WTC11 (cell line): Measurements from ENCODE around the gene TMEM62. TPM values are rescaled to one million over a fixed set of nuclear protein-coding genes. Genes with fewer than 3 reads are reported as not detected.

Experiments used
- ATAC-seq: fragments of 200-7000 bp; cut with Tn5 transposase; 2 replicates; pipeline ENCODE4 v1.10.0; 2021; ENCODE audit warnings: mild to moderate bottlenecking, moderate library complexity
- CTCF ChIA-PET: fragments of 300-600 bp; sonication (Branson Sonifier 250); formaldehyde crosslinking; loops from one replicate; lab custom pipeline; 2021; ENCODE audit warnings: antibody characterized with exemption; lab: Charles Lee
- POLR2A ChIA-PET: fragments of 350-600 bp; sonication (Branson Sonifier 250); formaldehyde crosslinking; loops from one replicate; lab custom pipeline; 2021; ENCODE audit warnings: antibody characterized with exemption; lab: Charles Lee
- DNase-seq: peaks from one replicate; pipeline ENCODE4 v3.0.0; 2021; ENCODE audit warnings: low spot score
- H3K27ac Mint-ChIP-seq: 2 replicates; pipeline ENCODE4 v1.8.0; 2021; ENCODE audit warnings: mixed read lengths
- H3K27me3 Mint-ChIP-seq: 2 replicates; pipeline ENCODE4 v1.8.0; 2021; ENCODE audit warnings: low read depth, mild to moderate bottlenecking, moderate library complexity, mixed read lengths
- H3K36me3 Mint-ChIP-seq: 2 replicates; pipeline ENCODE4 v1.8.0; 2021; ENCODE audit warnings: mixed read lengths
- H3K4me1 Mint-ChIP-seq: 2 replicates; pipeline ENCODE4 v1.8.0; 2022; ENCODE audit warnings: mixed read lengths
- H3K4me3 Mint-ChIP-seq: 2 replicates; pipeline ENCODE4 v1.8.0; 2021; ENCODE audit warnings: mild to moderate bottlenecking, moderate library complexity, mixed read lengths
- H3K9me3 Mint-ChIP-seq: 2 replicates; pipeline ENCODE4 v1.8.0; 2021; ENCODE audit warnings: mixed read lengths
- GABPB1 ChIP-seq: sonication (generic); formaldehyde crosslinking; IDR thresholded peaks from 2 replicates; pipeline ENCODE4 v1.8.1; 2023; ENCODE audit warnings: mild to moderate bottlenecking, missing genetic modification reagents
- GTF2I ChIP-seq: fragments of 250-450 bp; sonication (Bioruptor Pico); conservative IDR thresholded peaks from 2 replicates; pipeline ENCODE4 v1.4.0; 2021; ENCODE audit warnings: mild to moderate bottlenecking
- IRF2 ChIP-seq: sonication (generic); formaldehyde crosslinking; IDR thresholded peaks from 2 replicates; pipeline ENCODE4 v1.8.0; 2022; ENCODE audit warnings: low read depth, missing genetic modification reagents, borderline replicate concordance
- KAT7 ChIP-seq: sonication (generic); formaldehyde crosslinking; IDR thresholded peaks from 2 replicates; pipeline ENCODE4 v1.8.1; 2023; ENCODE audit warnings: missing genetic modification reagents, mild to moderate bottlenecking, borderline replicate concordance
- NFYB ChIP-seq: sonication (generic); formaldehyde crosslinking; conservative IDR thresholded peaks from 2 replicates; pipeline ENCODE4 v1.8.0; 2022; ENCODE audit warnings: low read depth, missing genetic modification reagents
- NR2C2 ChIP-seq: sonication (generic); formaldehyde crosslinking; IDR thresholded peaks from 2 replicates; pipeline ENCODE4 v1.8.0; 2022; ENCODE audit warnings: mild to moderate bottlenecking, missing genetic modification reagents
- NR3C1 ChIP-seq: sonication (generic); formaldehyde crosslinking; conservative IDR thresholded peaks from 2 replicates; pipeline ENCODE4 v1.8.1; 2023; ENCODE audit warnings: low read depth, mild to moderate bottlenecking, missing genetic modification reagents
- OVOL2 ChIP-seq: fragments of 250-450 bp; sonication (Bioruptor Pico); IDR thresholded peaks from 2 replicates; pipeline ENCODE4 v1.9.0; 2021; ENCODE audit warnings: mild to moderate bottlenecking, borderline replicate concordance
- TEAD1 ChIP-seq: sonication (generic); formaldehyde crosslinking; IDR thresholded peaks from 2 replicates; pipeline ENCODE4 v1.8.0; 2022; ENCODE audit warnings: mild to moderate bottlenecking, missing genetic modification reagents
- TEAD4 ChIP-seq: sonication (generic); formaldehyde crosslinking; IDR thresholded peaks from 2 replicates; pipeline ENCODE4 v1.8.0; 2022; ENCODE audit warnings: mild to moderate bottlenecking, missing genetic modification reagents
- ZBTB21 ChIP-seq: sonication (generic); formaldehyde crosslinking; IDR thresholded peaks from 2 replicates; pipeline ENCODE4 v1.8.1; 2023; ENCODE audit warnings: mild to moderate bottlenecking, missing genetic modification reagents, borderline replicate concordance
- ZNF219 ChIP-seq: sonication (generic); formaldehyde crosslinking; IDR thresholded peaks from 2 replicates; pipeline ENCODE4 v1.8.0; 2023; ENCODE audit warnings: missing genetic modification reagents, mild to moderate bottlenecking, borderline replicate concordance
- ZNF317 ChIP-seq: sonication (generic); formaldehyde crosslinking; IDR thresholded peaks from 2 replicates; pipeline ENCODE4 v1.8.1; 2023; ENCODE audit warnings: low read depth, mild to moderate bottlenecking, moderate library complexity, missing genetic modification reagents, borderline replicate concordance
- ZNF396 ChIP-seq: fragments of 250-450 bp; sonication (Bioruptor Pico); IDR thresholded peaks from 2 replicates; pipeline ENCODE4 v1.8.0; 2021; ENCODE audit warnings: mild to moderate bottlenecking, moderate library complexity, borderline replicate concordance
- total RNA-seq: library from RNA; stranded (reverse); gene quantifications from 3 replicates; pipeline ENCODE4 v1.2.3, GENCODE V29; 2021
- TF ChIP-seq, protein P1 (sequence below): fragments of 250-450 bp; sonication (Bioruptor Pico); IDR thresholded peaks from 2 replicates; pipeline ENCODE4 v1.8.0; 2021; ENCODE audit warnings: mild to moderate bottlenecking
- TF ChIP-seq, protein P2 (sequence below): fragments of 250-450 bp; sonication (Bioruptor Pico); IDR thresholded peaks from 2 replicates; pipeline ENCODE4 v1.9.0; 2021; ENCODE audit warnings: moderate library complexity, mild to moderate bottlenecking, inconsistent platforms, borderline replicate concordance
- TF ChIP-seq, protein P3 (sequence below): sonication (generic); formaldehyde crosslinking; IDR thresholded peaks from 2 replicates; pipeline ENCODE4 v1.8.0; 2022; ENCODE audit warnings: mild to moderate bottlenecking, missing genetic modification reagents
- TF ChIP-seq, protein P4 (sequence below): sonication (generic); formaldehyde crosslinking; IDR thresholded peaks from 2 replicates; pipeline ENCODE4 v1.8.0; 2022; ENCODE audit warnings: mild to moderate bottlenecking, missing genetic modification reagents
- TF ChIP-seq, protein P5 (sequence below): sonication (generic); formaldehyde crosslinking; IDR thresholded peaks from 2 replicates; pipeline ENCODE4 v1.8.1; 2022; ENCODE audit warnings: low read depth, missing genetic modification reagents, borderline replicate concordance
- TF ChIP-seq, protein P6 (sequence below): sonication (generic); formaldehyde crosslinking; IDR thresholded peaks from 2 replicates; pipeline ENCODE4 v1.8.0; 2023; ENCODE audit warnings: mild to moderate bottlenecking, missing genetic modification reagents
- TF ChIP-seq, protein P7 (sequence below): sonication (generic); formaldehyde crosslinking; IDR thresholded peaks from 2 replicates; pipeline ENCODE4 v1.8.1; 2022; ENCODE audit warnings: low read depth, mild to moderate bottlenecking, moderate library complexity, missing genetic modification reagents, borderline replicate concordance

Gene TMEM62
- total RNA-seq, 1 experiment from 2014 or later = 5.6 TPM

DNA sequence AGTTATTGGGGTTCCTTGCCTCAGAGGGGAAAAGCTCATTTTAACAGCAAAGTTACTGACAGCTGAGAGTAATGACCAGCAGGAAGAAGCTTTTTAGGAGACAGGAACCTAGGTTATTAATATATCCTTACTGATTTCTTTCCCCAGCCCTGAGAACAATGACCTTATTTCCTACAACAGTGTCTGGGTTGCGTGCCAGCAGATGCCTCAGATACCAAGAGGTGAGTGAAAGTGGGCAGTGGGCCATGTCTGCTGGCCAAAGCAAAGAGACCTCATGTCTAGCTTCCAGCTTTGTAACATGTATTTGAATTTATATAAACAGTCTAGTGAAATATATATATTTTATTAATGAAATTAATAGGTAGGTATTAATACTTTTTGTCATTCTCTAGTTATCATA is 56.8 kb downstream of the TMEM62 start:
- Mint-ChIP-seq H3K4me3 (no peak overlapping the region), H3K27ac (no peak overlapping the region), H3K36me3 (peaks cover 15% of the 10 kb centered on the region; the same call in 1 of the 2 replicates), H3K9me3 (no peaks in the 10 kb centered on the region), H3K27me3 (no peaks in the 10 kb centered on the region), H3K4me1 (peaks cover 7% of the 10 kb centered on the region)
- no peak for ATAC-seq
- ChIA-PET POLR2A (no interaction called here), CTCF (interaction anchor here (2.4 kb wide), 1 partner anchor 14 kb away, joined by 11 read pairs; no protein-coding TSS in a partner anchor)
- no peak for DNase-seq
- TF ChIP-seq GTF2I (CRISPR knock-in tag) (no peak), ZNF219 (CRISPR knock-in tag) (no peak), ZBTB21 (CRISPR knock-in tag) (no peak), NFYB (no peak), NR2C2 (CRISPR knock-in tag) (no peak), IRF2 (CRISPR knock-in tag) (no peak), ZNF396 (no peak), GABPB1 (CRISPR knock-in tag) (no peak), TEAD1 (CRISPR knock-in tag) (no peak), NR3C1 (CRISPR knock-in tag) (no peak)
- TF ChIP-seq, protein P1, sequence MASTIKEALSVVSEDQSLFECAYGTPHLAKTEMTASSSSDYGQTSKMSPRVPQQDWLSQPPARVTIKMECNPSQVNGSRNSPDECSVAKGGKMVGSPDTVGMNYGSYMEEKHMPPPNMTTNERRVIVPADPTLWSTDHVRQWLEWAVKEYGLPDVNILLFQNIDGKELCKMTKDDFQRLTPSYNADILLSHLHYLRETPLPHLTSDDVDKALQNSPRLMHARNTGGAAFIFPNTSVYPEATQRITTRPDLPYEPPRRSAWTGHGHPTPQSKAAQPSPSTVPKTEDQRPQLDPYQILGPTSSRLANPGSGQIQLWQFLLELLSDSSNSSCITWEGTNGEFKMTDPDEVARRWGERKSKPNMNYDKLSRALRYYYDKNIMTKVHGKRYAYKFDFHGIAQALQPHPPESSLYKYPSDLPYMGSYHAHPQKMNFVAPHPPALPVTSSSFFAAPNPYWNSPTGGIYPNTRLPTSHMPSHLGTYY (CRISPR knock-in tag) = no peak
- TF ChIP-seq, protein P2, sequence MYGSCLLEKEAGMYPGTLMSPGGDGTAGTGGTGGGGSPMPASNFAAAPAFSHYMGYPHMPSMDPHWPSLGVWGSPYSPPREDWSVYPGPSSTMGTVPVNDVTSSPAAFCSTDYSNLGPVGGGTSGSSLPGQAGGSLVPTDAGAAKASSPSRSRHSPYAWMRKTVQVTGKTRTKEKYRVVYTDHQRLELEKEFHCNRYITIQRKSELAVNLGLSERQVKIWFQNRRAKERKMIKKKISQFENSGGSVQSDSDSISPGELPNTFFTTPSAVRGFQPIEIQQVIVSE (CRISPR knock-in tag) = no peak
- TF ChIP-seq, protein P3, sequence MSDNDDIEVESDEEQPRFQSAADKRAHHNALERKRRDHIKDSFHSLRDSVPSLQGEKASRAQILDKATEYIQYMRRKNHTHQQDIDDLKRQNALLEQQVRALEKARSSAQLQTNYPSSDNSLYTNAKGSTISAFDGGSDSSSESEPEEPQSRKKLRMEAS = no peak
- TF ChIP-seq, protein P4, sequence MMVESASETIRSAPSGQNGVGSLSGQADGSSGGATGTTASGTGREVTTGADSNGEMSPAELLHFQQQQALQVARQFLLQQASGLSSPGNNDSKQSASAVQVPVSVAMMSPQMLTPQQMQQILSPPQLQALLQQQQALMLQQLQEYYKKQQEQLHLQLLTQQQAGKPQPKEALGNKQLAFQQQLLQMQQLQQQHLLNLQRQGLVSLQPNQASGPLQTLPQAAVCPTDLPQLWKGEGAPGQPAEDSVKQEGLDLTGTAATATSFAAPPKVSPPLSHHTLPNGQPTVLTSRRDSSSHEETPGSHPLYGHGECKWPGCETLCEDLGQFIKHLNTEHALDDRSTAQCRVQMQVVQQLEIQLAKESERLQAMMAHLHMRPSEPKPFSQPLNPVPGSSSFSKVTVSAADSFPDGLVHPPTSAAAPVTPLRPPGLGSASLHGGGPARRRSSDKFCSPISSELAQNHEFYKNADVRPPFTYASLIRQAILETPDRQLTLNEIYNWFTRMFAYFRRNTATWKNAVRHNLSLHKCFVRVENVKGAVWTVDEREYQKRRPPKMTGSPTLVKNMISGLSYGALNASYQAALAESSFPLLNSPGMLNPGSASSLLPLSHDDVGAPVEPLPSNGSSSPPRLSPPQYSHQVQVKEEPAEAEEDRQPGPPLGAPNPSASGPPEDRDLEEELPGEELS (CRISPR knock-in tag) = no peak
- TF ChIP-seq, all 79 proteins: peak for 0

DNA sequence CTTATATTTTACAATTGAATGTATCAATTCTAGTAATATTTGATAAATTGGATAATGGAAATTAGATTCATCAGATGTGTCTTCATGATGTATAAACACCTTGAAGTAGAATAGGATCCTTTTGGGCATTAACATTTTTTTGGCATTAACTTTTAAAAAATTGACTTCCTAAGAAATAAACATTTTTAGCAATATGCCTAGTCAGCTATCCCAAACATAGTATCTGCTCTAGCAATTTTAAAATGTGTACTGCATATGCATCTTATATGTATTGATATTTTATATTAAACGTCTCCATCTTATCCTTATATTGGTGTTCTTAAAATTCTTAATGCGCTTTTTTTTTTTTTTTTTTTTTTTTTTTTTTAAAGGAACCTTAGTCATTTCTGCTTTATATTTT is 60.3 kb downstream of the TMEM62 start:
- Mint-ChIP-seq H3K27me3 (peaks cover 7% of the 10 kb centered on the region), H3K27ac (no peak overlapping the region), H3K4me3 (no peak overlapping the region), H3K9me3 (peaks cover 13% of the 10 kb centered on the region), H3K4me1 (no peaks in the 10 kb centered on the region), H3K36me3 (peaks cover 31% of the 10 kb centered on the region)
- no peak for ATAC-seq
- CTCF ChIA-PET = interaction anchor here (1.2 to 4.1 kb wide), 2 partner anchors 8 to 10 kb away, joined by 4 to 26 read pairs; partner anchors contain the start of gene CCNDBP1
- TF ChIP-seq NR3C1 (CRISPR knock-in tag) = no peak
- TF ChIP-seq, protein P5, sequence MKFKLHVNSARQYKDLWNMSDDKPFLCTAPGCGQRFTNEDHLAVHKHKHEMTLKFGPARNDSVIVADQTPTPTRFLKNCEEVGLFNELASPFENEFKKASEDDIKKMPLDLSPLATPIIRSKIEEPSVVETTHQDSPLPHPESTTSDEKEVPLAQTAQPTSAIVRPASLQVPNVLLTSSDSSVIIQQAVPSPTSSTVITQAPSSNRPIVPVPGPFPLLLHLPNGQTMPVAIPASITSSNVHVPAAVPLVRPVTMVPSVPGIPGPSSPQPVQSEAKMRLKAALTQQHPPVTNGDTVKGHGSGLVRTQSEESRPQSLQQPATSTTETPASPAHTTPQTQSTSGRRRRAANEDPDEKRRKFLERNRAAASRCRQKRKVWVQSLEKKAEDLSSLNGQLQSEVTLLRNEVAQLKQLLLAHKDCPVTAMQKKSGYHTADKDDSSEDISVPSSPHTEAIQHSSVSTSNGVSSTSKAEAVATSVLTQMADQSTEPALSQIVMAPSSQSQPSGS (CRISPR knock-in tag) = no peak
- TF ChIP-seq, protein P6, sequence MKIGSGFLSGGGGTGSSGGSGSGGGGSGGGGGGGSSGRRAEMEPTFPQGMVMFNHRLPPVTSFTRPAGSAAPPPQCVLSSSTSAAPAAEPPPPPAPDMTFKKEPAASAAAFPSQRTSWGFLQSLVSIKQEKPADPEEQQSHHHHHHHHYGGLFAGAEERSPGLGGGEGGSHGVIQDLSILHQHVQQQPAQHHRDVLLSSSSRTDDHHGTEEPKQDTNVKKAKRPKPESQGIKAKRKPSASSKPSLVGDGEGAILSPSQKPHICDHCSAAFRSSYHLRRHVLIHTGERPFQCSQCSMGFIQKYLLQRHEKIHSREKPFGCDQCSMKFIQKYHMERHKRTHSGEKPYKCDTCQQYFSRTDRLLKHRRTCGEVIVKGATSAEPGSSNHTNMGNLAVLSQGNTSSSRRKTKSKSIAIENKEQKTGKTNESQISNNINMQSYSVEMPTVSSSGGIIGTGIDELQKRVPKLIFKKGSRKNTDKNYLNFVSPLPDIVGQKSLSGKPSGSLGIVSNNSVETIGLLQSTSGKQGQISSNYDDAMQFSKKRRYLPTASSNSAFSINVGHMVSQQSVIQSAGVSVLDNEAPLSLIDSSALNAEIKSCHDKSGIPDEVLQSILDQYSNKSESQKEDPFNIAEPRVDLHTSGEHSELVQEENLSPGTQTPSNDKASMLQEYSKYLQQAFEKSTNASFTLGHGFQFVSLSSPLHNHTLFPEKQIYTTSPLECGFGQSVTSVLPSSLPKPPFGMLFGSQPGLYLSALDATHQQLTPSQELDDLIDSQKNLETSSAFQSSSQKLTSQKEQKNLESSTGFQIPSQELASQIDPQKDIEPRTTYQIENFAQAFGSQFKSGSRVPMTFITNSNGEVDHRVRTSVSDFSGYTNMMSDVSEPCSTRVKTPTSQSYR (CRISPR knock-in tag) = no peak
- no peak for TF ChIP-seq TEAD4 (CRISPR knock-in tag)
- TF ChIP-seq KAT7 = no peak
- TF ChIP-seq, protein P7, sequence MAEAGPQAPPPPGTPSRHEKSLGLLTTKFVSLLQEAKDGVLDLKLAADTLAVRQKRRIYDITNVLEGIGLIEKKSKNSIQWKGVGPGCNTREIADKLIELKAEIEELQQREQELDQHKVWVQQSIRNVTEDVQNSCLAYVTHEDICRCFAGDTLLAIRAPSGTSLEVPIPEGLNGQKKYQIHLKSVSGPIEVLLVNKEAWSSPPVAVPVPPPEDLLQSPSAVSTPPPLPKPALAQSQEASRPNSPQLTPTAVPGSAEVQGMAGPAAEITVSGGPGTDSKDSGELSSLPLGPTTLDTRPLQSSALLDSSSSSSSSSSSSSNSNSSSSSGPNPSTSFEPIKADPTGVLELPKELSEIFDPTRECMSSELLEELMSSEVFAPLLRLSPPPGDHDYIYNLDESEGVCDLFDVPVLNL = no peak
- TF ChIP-seq OVOL2 = no peak
- no peak for TF ChIP-seq ZNF317 (CRISPR knock-in tag)
- TF ChIP-seq, protein P1 (CRISPR knock-in tag) = no peak
- POLR2A ChIA-PET = no interaction called here
- DNase-seq = no peak
